Omental fat pad (tissue), 4 donors: Measurements from ENCODE around the gene FBXW11. TPM values are rescaled to one million over a fixed set of nuclear protein-coding genes. Genes with fewer than 3 reads are reported as not detected.

Experiments used
- ATAC-seq: fragments of 150-250 bp; one replicate; pipeline ENCODE4 v1.9.1; 2016; ENCODE audit warnings: mild to moderate bottlenecking, moderate library complexity; ENCODE audit not compliant: low FRiP score
- DNase-seq: peaks from one replicate; pipeline ENCODE4 v3.0.0-alpha.2; 2019; ENCODE audit warnings: low spot score
- CTCF ChIP-seq, 3 donors: fragments of 450-650 bp; IDR thresholded peaks; one replicate each; pipeline ENCODE4 v1.5.1; 2016 to 2017; ENCODE audit warnings: antibody characterized with exemption in 3 of 3, mild to moderate bottlenecking in 3 of 3, moderate library complexity in 2 of 3
- total RNA-seq, 4 donors: library from RNA; depleted of rRNA; stranded (reverse); fragments of >200 nt; gene quantifications; one replicate each; pipeline ENCODE4 v1.1.0, GENCODE V29; 2016

The FBXW11 gene
- total RNA-seq, 4 donors from 2014 or later = 44.6 to 60.9 (median 55.7) TPM

- ATAC-seq = no peak
- TF ChIP-seq CTCF (IDR thresholded peaks at IDR 0.05) = no peak
- DNase-seq = no peak
These were observed 101.6 kb downstream of the FBXW11 start for GRCh38 chr5:171904886-171905285.

GRCh38 chr5:171901764-171902163 lies 104.7 kb downstream of the FBXW11 start:
- no peak for ATAC-seq
- TF ChIP-seq CTCF (IDR thresholded peaks at IDR 0.05) = no peak
- no peak for DNase-seq

- DNase-seq (no peak), ATAC-seq (no peak)
- no peak for TF ChIP-seq CTCF (IDR thresholded peaks at IDR 0.05)
These were observed 106.6 kb downstream of the FBXW11 start for GRCh38 chr5:171899792-171900191.

GRCh38 chr5:171898879-171899278 lies 107.6 kb downstream of the FBXW11 start:
- DNase-seq = no peak
- no peak for ATAC-seq
- TF ChIP-seq CTCF (IDR thresholded peaks at IDR 0.05) = no peak

GRCh38 chr5:171898386-171898785 lies 108.1 kb downstream of the FBXW11 start:
- TF ChIP-seq CTCF (IDR thresholded peaks at IDR 0.05) = no peak
- DNase-seq (no peak), ATAC-seq (no peak)

GRCh38 chr5:171897231-171897630 lies 109.2 kb downstream of the FBXW11 start:
- DNase-seq = no peak
- ATAC-seq = no peak
- TF ChIP-seq CTCF (IDR thresholded peaks at IDR 0.05) = no peak

- no peak for TF ChIP-seq CTCF (IDR thresholded peaks at IDR 0.05)
- no peak for DNase-seq
- ATAC-seq = no peak
These were observed 111.4 kb downstream of the FBXW11 start for GRCh38 chr5:171895081-171895480.
